ENCODE measurements around the gene BCR.

Gene BCR

GRCh38 chr22:23151827-23152226 lies 28.5 kb upstream of the BCR start:
- DNase-seq = no peak

- no peak for DNase-seq
These were observed 27.8 kb upstream of the BCR start for GRCh38 chr22:23152238-23153114.

DNA sequence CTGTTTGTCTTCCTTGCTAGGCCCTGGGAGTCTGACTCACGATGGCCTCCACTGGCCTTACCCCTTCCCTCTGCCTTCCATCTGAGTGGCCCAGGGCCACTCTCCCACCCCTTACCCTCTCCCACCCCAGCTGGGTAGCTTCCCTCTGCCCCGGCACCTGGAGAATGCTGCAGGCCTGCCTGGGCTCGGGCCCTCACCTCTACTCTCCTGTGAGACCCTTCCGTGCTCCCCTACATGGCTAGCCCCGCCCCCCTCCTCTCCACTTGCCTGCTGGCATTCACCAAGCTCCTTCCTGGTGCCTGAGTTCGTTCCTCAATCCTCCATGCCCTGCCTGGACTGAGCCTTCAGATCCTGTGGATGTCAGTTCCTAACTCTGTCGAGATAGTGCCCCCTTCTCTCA lies 26.3 kb upstream of the BCR start:
- DNase-seq = no peak

- DNase-seq = no peak
These were observed 25.8 kb upstream of the BCR start for GRCh38 chr22:23154461-23154860.

DNA sequence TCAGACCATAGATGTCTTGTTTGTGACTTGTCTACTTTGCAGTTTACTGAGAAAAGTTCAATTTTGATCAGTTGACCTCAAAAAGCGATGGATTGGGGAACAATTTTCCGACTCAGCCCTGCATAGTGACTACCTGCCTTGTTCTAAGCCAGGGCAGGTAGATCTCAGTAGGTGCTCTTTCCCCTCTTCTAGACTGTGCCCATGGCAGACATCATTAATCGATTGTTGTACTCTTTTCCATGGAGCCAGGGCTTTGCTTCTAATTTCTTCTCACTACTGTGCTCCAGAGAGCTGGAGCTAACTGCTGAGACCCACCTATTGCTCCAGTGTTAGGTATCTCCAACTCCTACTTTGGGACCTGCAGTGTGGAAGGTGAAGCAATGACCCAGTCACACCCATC lies 25.2 kb upstream of the BCR start:
- no peak for DNase-seq

DNA sequence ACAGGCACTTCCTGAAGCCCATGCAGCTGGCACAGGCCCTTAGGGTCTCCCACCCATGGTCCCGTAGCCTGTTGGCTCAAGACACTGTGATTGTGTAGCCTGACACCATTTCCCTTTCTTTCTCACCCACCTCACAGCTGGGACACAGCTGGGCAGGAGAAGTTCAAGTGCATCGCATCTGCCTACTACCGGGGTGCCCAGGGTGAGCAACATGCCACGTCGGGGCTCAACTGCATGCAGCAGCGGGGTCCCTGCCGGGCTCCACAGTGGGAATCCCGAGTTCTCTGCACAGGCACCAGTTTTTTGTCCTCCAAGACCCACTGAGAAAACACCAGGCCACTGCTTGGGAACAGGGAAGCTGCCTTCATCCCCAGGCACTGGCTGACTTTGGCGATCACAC lies 24.5 kb upstream of the BCR start:
- no peak for DNase-seq

GRCh38 chr22:23156286-23156685 lies 24.0 kb upstream of the BCR start:
- DNase-seq = no peak

GRCh38 chr22:23157560-23158515 lies 22.5 kb upstream of the BCR start:
- no peak for DNase-seq

GRCh38 chr22:23158516-23159290 lies 21.6 kb upstream of the BCR start:
- no peak for DNase-seq

DNA sequence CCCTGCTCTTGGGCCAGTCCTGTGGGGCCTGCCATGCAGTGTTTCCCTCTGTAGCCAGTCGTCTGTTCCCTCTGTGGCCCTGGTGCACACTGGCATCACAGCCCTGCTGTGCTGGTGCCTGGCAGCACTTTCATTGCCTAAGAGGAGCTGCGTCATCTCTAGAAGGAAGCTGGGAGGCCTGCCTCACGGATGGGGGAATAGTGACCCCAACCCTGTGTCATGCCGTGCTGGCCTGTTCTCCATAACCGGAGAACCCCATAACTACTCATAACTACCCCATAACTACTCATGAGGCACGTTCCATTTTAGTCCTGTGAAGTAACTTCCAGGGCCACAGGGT lies 21.0 kb upstream of the BCR start:
- no peak for DNase-seq

DNA sequence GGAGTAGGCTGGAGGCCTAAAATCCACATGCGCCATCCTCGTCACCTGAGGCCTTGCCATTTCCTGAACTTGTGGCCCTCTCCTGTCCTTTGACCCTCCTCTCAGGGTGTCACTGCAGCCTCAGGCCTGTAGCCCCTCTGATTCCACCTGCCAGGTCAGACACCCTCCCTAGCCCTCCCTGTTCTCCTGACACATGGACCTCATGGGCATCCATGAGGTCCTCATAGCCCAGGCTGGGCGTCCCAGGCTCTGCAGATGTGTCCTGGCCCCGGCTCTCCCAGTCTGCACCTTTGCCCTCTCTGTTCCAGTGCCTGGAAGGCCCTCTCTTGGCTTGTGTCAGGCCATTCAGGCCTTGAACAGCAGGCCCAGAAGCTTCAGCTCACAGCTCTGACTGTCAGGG lies 19.3 kb upstream of the BCR start:
- DNase-seq = no peak

DNA sequence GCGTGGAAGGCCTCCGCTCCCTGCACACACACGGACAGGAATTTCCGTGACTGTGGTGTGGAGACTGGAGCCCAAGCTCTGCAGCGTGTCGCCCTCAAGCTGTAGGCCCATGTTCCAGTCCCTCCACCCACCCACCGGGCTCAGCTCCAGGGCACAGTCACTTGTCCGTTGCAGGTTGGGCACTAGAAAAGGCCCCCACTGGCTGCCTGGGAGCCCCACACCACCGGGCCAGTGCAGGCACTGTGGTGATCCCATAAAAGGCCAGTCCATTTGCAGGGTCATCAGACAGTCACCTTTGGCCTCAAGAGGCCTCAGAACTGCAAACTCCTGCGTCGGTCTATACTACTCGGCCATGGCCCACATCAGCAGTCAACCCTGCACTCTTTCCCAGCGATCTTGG lies 18.7 kb upstream of the BCR start:
- no peak for DNase-seq

DNA sequence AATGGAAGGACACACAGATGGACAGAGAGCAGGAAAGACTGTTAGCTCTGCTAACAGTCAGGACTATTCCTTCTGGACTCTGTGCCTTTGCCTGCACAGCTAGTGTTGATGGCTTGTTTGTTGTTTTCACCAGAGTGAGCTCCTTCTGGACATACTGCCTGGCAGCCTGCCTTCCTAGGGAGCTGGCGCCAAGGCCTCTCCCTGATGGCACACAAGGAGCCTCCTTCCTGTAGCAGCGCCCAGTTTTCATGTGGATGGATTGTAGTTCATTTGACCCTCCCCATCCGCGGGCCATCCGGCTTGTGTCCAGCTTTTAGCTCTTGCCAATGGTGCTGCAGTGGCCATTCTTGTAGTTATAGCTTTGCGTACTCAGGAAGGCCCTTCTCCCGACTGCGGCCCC lies 16.6 kb upstream of the BCR start:
- DNase-seq = no peak

DNA sequence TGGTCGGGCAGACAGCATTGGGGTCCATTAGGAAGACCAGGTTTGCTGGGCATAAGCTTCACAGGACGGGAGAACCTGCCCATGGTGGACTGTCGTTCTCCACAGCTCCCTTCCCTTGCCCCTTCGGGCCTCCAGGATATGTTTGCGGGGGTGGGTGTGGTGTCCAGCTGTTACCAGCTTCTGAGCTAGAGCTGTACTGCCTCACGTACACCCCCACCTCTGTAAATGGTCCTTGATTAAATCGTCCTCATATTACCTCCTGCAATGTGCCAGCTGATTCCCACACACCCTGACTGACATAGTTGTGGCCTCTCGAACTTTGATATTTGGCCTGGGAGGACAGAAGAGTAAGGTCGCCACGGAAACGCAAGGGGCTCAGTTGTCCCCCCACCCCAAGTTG lies 16.2 kb upstream of the BCR start:
- DNase-seq = no peak

- no peak for DNase-seq
These were observed 14.1 kb upstream of the BCR start for GRCh38 chr22:23166042-23166831.

- no peak for DNase-seq
These were observed 13.3 kb upstream of the BCR start for GRCh38 chr22:23166841-23167616.

DNA sequence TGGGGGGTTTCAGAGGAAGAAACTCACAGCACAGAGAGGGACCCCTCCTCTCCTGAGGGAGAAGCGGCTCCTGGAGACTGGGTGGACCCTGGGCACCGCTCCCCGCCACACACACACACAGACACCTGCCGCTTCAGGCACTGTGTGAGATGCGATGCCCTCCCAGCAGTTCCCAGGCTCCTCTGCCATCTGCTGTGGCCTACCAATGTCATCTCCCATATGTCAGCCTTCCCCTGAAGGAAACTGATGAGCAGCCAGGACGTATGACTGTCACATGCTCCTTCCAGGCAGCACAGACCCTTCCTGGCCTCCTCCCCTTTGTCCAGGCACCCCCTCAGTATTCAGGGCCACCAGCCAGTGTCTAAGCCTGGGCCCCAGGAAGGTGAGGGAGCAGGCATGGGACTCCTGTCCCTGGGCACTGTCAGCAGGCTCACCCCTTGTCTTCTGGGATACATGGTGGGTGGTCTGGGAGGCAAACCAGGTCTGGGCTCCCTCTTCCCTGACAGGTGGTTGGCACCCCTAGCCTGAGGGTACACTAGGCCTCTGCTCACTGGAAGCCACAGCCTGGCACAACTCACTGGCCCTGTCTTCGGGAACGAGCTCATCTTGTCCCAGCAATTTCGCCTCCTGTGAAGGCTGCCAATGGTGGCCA lies 11.8 kb upstream of the BCR start:
- no peak for DNase-seq

DNA sequence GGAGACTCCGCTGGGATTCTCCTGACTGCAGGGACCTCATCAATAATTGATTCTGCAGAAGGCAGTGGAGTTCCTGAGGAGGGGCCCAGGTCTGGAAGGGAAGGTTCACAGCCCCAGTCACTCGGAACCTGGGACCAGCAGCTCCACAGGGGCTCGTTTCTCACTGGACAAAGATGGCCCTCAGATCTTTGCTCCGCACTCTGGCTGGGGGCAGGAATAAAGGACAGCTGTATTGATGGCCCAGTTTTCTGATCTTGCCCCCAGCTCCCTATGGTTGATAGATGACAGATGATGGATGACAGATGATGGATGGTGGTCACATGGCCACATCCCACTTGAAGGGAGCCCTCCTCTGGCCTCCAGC lies 11.3 kb upstream of the BCR start:
- DNase-seq = no peak

GRCh38 chr22:23175817-23176644 lies 4.3 kb upstream of the BCR start:
- DNase-seq = no peak

- no peak for DNase-seq
These were observed 3.7 kb upstream of the BCR start for GRCh38 chr22:23176645-23177027.
